GM13976 (cell line): Measurements from ENCODE around the gene ACSS1.

ENCODE experiments used
- DNase-seq: peaks from one replicate; pipeline ENCODE4 v3.0.0; 2012; ENCODE audit warnings: low spot score
- in situ Hi-C: fragments of 300-500 bp; cut with MboI; formaldehyde crosslinking; loops from one replicate; pipeline ENCODE4 v1.12.0; 2022; ENCODE audit warnings: low sequenced_read_pairs, mixed read lengths, inconsistent platforms; ENCODE audit not compliant: unreplicated experiment
- TF ChIP-seq, protein P1 (sequence below): IDR thresholded peaks from 2 replicates; pipeline ENCODE4 v1.5.1; 2012; ENCODE audit warnings: borderline replicate concordance, mild to moderate bottlenecking; ENCODE audit not compliant: insufficient read depth; ENCODE audit errors: extremely low read depth, missing control alignments, control extremely low read depth

Gene ACSS1

DNA sequence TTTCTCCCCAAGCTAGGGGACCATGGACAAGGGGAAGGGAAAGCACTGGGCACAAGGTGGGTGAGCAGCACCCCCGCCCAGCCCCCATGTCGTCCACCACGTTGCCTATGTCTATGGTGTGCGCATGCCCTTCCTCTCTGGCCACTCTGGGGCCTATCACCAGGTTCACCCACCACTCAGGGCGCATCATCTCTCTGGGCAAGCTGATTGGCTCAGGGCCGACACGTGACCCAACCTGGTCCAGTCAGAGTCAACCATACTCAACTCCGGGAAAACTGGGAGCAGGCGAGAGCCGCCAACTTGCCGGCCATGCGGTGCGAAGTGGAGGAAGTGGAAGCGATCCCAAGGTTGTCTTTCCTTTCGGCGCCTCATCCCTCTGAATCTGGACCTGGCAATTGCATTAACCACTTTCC lies 25.9 kb downstream of the ACSS1 start:
- DNase-seq = no peak
- TF ChIP-seq, protein P1, sequence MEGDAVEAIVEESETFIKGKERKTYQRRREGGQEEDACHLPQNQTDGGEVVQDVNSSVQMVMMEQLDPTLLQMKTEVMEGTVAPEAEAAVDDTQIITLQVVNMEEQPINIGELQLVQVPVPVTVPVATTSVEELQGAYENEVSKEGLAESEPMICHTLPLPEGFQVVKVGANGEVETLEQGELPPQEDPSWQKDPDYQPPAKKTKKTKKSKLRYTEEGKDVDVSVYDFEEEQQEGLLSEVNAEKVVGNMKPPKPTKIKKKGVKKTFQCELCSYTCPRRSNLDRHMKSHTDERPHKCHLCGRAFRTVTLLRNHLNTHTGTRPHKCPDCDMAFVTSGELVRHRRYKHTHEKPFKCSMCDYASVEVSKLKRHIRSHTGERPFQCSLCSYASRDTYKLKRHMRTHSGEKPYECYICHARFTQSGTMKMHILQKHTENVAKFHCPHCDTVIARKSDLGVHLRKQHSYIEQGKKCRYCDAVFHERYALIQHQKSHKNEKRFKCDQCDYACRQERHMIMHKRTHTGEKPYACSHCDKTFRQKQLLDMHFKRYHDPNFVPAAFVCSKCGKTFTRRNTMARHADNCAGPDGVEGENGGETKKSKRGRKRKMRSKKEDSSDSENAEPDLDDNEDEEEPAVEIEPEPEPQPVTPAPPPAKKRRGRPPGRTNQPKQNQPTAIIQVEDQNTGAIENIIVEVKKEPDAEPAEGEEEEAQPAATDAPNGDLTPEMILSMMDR = no peak
- in situ Hi-C loops = no loop called here

- in situ Hi-C loops = no loop called here
- DNase-seq = no peak
- TF ChIP-seq, protein P1 = no peak
These were observed 26.7 kb downstream of the ACSS1 start for GRCh38 chr20:25031241-25031640.

DNA sequence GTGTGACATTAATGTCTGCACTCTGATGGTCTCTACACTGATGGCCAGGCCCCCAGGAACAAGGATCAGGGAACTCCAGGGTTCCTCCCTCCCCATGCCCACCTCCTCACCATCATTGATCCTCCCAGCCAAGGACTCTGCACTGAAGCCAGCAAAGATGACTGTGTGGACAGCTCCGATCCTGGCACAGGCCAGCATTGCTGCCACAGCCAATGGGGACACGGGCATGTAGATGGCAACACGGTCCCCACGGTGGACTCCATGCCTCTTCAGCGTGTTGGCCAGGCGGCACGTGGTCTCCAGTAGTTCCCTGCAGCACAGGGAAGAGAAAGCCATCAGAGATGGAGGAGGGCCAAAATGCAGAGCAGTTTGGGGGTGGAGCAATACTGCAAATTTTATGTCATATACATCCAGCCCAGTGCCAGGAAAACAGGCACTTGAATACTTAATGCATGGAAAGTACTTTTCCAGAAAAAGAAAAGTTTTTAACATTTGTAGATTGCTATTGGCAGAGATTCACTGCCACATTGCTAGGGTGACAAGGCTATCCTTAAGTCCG lies 27.2 kb downstream of the ACSS1 start:
- DNase-seq = no peak

DNA sequence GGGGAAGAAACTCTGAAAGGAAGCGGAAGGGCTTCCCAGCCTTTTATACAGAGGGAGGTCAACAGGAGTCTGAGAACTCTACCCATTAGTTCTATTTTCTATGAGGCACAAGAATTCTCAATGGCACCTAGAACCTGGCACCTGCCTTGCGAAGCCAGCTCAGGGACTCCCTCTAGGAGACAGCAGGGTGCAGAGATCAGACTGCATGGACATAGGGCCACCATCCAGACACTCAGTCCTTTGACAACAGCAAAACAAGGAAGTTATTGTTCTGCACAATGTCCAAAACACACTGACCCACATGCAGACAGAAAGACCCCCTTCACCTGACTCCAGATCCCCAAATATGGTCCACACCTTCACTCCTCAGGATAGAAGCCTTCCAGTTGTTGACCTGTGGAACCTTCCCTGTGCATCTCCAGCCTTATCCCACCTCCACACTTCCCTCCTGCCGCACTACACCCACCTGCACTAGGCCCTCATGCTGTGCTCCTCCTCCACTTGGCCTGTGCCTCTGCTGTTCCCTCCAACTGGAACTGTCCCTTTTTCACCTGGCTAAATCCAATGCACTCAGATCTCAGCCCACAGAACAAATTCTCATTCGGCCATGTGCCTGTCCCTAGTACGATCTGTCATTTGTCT lies 27.8 kb downstream of the ACSS1 start:
- no peak for DNase-seq
- TF ChIP-seq, protein P1 = no peak
- in situ Hi-C loops = no loop called here

More for the DNA sequence above, 27.2 kb downstream of the ACSS1 start:
- TF ChIP-seq, protein P1 = no peak
- in situ Hi-C loops = no loop called here

- DNase-seq = no peak
- in situ Hi-C loops = no loop called here
- TF ChIP-seq, protein P1 = no peak
These were observed 31.8 kb downstream of the ACSS1 start for GRCh38 chr20:25025986-25026605.

- TF ChIP-seq, protein P1 = no peak
- in situ Hi-C loops = no loop called here
- no peak for DNase-seq
These were observed 32.7 kb downstream of the ACSS1 start for GRCh38 chr20:25025091-25025861.
